ENCODE results near the gene EPG5.

DNA sequence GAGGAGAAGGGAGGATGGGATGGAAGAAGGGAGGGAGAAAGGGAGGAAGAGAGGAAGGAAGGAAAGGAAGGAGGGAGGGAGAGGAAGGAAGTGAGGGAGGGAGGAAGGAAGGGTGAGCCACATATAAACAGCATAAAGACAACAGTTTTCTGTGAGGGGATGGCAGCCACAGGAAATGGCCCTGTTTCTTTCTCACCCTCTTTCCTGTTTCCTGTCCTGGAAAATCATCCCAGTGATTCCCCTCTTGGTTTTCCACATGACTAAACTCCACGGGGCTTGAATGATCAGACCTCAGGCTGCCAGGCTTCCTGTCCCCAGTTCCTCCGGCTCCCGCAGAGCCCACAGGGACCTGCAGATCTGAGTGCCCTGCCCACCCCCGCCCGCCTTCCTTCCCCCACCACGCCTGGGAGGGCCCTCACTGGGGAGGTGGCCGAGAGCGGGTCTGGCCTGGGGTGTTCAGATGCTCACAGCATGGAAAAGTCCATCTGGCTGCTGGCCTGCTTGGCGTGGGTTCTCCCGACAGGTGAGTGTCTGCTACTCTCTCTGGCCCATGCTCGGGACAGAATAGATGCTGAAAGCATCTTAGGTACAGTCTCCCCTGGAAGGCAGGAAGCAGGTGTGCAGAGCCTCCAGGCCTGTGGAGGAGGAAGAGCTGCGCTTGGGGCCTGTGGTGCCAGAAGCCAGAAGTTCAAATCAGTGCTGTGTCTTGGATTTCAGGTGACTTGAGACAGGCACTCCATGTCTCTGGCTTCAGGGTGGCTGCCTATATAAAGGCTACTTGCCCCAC is 141.7 kb downstream of the EPG5 start, which contains the start of gene SIGLEC15:
- TF ChIP-seq CTCF (IDR thresholded peaks at IDR 0.05) (no peak), POLR2AphosphoS5 (IDR thresholded peaks at IDR 0.05; ENCODE audit: low read depth, low read length) (no peak)
- TF ChIP-seq, protein P1, sequence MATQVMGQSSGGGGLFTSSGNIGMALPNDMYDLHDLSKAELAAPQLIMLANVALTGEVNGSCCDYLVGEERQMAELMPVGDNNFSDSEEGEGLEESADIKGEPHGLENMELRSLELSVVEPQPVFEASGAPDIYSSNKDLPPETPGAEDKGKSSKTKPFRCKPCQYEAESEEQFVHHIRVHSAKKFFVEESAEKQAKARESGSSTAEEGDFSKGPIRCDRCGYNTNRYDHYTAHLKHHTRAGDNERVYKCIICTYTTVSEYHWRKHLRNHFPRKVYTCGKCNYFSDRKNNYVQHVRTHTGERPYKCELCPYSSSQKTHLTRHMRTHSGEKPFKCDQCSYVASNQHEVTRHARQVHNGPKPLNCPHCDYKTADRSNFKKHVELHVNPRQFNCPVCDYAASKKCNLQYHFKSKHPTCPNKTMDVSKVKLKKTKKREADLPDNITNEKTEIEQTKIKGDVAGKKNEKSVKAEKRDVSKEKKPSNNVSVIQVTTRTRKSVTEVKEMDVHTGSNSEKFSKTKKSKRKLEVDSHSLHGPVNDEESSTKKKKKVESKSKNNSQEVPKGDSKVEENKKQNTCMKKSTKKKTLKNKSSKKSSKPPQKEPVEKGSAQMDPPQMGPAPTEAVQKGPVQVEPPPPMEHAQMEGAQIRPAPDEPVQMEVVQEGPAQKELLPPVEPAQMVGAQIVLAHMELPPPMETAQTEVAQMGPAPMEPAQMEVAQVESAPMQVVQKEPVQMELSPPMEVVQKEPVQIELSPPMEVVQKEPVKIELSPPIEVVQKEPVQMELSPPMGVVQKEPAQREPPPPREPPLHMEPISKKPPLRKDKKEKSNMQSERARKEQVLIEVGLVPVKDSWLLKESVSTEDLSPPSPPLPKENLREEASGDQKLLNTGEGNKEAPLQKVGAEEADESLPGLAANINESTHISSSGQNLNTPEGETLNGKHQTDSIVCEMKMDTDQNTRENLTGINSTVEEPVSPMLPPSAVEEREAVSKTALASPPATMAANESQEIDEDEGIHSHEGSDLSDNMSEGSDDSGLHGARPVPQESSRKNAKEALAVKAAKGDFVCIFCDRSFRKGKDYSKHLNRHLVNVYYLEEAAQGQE (IDR thresholded peaks at IDR 0.05; ENCODE audit: insufficient read depth in 1 of 2, low read depth in 2 of 2, low read length in 1 of 2) = no peak

All from Panc1 (cell line).